ENCODE data around the gene HJV. TPM values are rescaled to one million over a fixed set of nuclear protein-coding genes. Genes with fewer than 3 reads are reported as not detected.

HJV gene
- total and polyA plus RNA-seq, 2 of the 8 experiments (the other 6 are each of a cell fraction or from before 2014, with no cell fraction given): 0.32 to 0.70 TPM

GRCh38 chr1:145977016-145977415, 44.5 kb downstream of the HJV start:
- no peak overlapping the region for H3K18ac ChIP-seq (ENCODE audit: extremely low read depth, low read length)
- H3K9me3 ChIP-seq (ENCODE audit: insufficient read depth in 2 of 2, low read depth in 1 of 2, low read length in 1 of 2): no peaks in the 10 kb centered on the region
- H4K5ac ChIP-seq (ENCODE audit: insufficient read length, low read depth, low read length): no peak overlapping the region
- no peak overlapping the region for H2BK5ac ChIP-seq (ENCODE audit: low read depth, low read length)
- no peaks in the 10 kb centered on the region for H3K79me1 ChIP-seq (ENCODE audit: low read depth, low read length)
- H2AK5ac ChIP-seq (ENCODE audit: low read depth, low read length): no peak overlapping the region
- no peak overlapping the region for H4K8ac ChIP-seq (ENCODE audit: extremely low read depth, insufficient read depth, low read length)
- no peak overlapping the region for H2BK15ac ChIP-seq (ENCODE audit: low read length)
- H4K91ac ChIP-seq (replicated peaks; ENCODE audit: insufficient read length, low read length): no peak overlapping the region
- ChIA-PET CTCF (ENCODE audit: partially characterized antibody) (interaction anchor here (0.6 to 8.7 kb wide), 24 partner anchors 8 to 132 kb away, joined by 3 to 152 read pairs (median 7); partner anchors contain the start of genes ANKRD34A, LIX1L, NUDT17 and PIAS3), POLR2A (ENCODE audit: partially characterized antibody) (interaction anchor here (0.6 to 13.7 kb wide), 12 partner anchors 13 to 75 kb away, joined by 3 to 218 read pairs (median 4); partner anchors contain the start of genes ANKRD34A, POLR3GL, RBM8A and TXNIP)
- H3K4me2 ChIP-seq (ENCODE audit: insufficient read depth in 1 of 2, low read depth in 2 of 2, low read length in 2 of 2): peak overlapping the region in 1 of 2 experiments; percentile 41; a peak in 3 of 4 replicates
- H2BK20ac ChIP-seq (ENCODE audit: low read length): no peak overlapping the region
- TF ChIP-seq CTCF (IDR thresholded peaks at IDR 0.05; ENCODE audit: control extremely low read depth in 1 of 3, insufficient read depth in 1 of 3, low read depth in 1 of 3, low read length in 3 of 3) (no peak), MAX (IDR thresholded peaks at IDR 0.05) (no peak), PHF8 (conservative IDR thresholded peaks at IDR 0.05; ENCODE audit: low read depth, low read length) (no peak), EZH2 (IDR thresholded peaks at IDR 0.05; ENCODE audit: low read depth, low read length, severe bottlenecking) (no peak), JUN (IDR thresholded peaks at IDR 0.05; ENCODE audit: low read depth, low read length) (no peak), RBBP5 (IDR thresholded peaks at IDR 0.05; ENCODE audit: borderline replicate concordance, low read depth, low read length) (no peak), ZNF274 (IDR thresholded peaks at IDR 0.05; ENCODE audit: borderline replicate concordance, extremely low read depth, low read length) (no peak), BRCA1 (IDR thresholded peaks at IDR 0.05; ENCODE audit: low read depth, low read length) (no peak), POU5F1 (IDR thresholded peaks at IDR 0.05; ENCODE audit: low read depth, low read length) (no peak)
- H4K20me1 ChIP-seq (replicated peaks in 1 of 2; ENCODE audit: control insufficient read depth in 1 of 2, insufficient read depth in 2 of 2, low read length in 2 of 2): no peaks in the 10 kb centered on the region
- H3K9ac ChIP-seq (replicated peaks in 1 of 4; ENCODE audit: extremely low read depth in 1 of 4, low read depth in 3 of 4, low read length in 3 of 4): no peak overlapping the region
- H3K23me2 ChIP-seq (ENCODE audit: low read depth, low read length): peaks cover 3% of the 10 kb centered on the region; the same call in 1 of the 2 replicates
- 75% methylated on average over 5 of the region's 5 CpGs; no CpG with 5 or more reads in 1 of the 2 experiments for WGBS, 2 experiments (ENCODE audit: extremely low coverage in 1 of 2, insufficient coverage in 1 of 2, insufficient read length in 1 of 2, insufficient replicate concordance in 2 of 2, low coverage in 1 of 2, low lambda C conversion rate in 2 of 2, missing lambda C conversion rate in 1 of 2)
- no peak overlapping the region for H2BK120ac ChIP-seq (replicated peaks; ENCODE audit: low read depth, low read length)
- no peak overlapping the region for H2BK12ac ChIP-seq (ENCODE audit: low read depth, low read length)
- no peak overlapping the region for H3K23ac ChIP-seq (ENCODE audit: insufficient read length)
- H3K79me2 ChIP-seq (ENCODE audit: control insufficient read depth in 1 of 2, insufficient read depth in 2 of 2, low read length in 2 of 2): no peaks in the 10 kb centered on the region
- DNase-seq (ENCODE audit: low read depth in 1 of 2, low spot score in 2 of 2): no peak
- H3K36me3 ChIP-seq (ENCODE audit: control insufficient read depth in 2 of 4, insufficient read depth in 4 of 4, low read length in 3 of 4): no peaks in the 10 kb centered on the region
- H3K14ac ChIP-seq (ENCODE audit: insufficient read length): no peak overlapping the region
- no peak overlapping the region for H3K27ac ChIP-seq (ENCODE audit: low read depth, low read length)
- FAIRE-seq: no peak
- no peaks in the 10 kb centered on the region for H3K27me3 ChIP-seq (replicated peaks in 1 of 4; ENCODE audit: control insufficient read depth in 3 of 4, extremely low read depth in 1 of 4, insufficient read depth in 3 of 4, low read length in 3 of 4)
- H3K4me1 ChIP-seq (replicated peaks in 1 of 4; ENCODE audit: control insufficient read depth in 3 of 4, insufficient read depth in 4 of 4, low read length in 3 of 4): peaks cover 4 to 18% (median 13%) of the 10 kb centered on the region in 4 experiments; a peak in 5 of 7 replicates
- H3K4me3 ChIP-seq (ENCODE audit: extremely low read depth in 1 of 4, insufficient read depth in 2 of 4, low read depth in 3 of 4, low read length in 4 of 4): peak overlapping the region in 1 of 4 experiments; percentile 27; a peak in 1 of 8 replicates
- H2AFZ ChIP-seq (ENCODE audit: low read length): 0 out of 2 replicates have a peak overlapping the region, but pooled peaks have one; percentile 8
- H3K56ac ChIP-seq (replicated peaks; ENCODE audit: insufficient read length, low read depth, low read length): no peak overlapping the region
- H3K4ac ChIP-seq (replicated peaks; ENCODE audit: insufficient read length, low read depth, low read length): no peak overlapping the region
